H1 (cell line): ENCODE data around the gene TFF3. TPM values are rescaled to one million over a fixed set of nuclear protein-coding genes. Genes with fewer than 3 reads are reported as not detected.

Experiments
- CTCF ChIA-PET: fragments of 300-600 bp; sonication (Branson Sonifier 250); formaldehyde crosslinking; loops from one replicate; lab custom pipeline; 2021; ENCODE audit not compliant: partially characterized antibody; lab: Charles Lee
- POLR2A ChIA-PET: fragments of 300-600 bp; sonication (Branson Sonifier 250); formaldehyde crosslinking; loops from one replicate; lab custom pipeline; 2021; ENCODE audit warnings: inconsistent platforms; ENCODE audit not compliant: partially characterized antibody; lab: Charles Lee
- DNase-seq, 2 experiments: peaks; one replicate each; pipeline versions ENCODE4 v3.0.0 to v3.0.0-alpha.2; 2010 to 2022; ENCODE audit warnings: low spot score in 2 of 2, low read depth in 1 of 2, mixed read lengths in 1 of 2
- FAIRE-seq: peaks from 2 replicates; lab custom pipeline; 2011; peaks lifted over from hg19 to GRCh38; lab: Jason Lieb, UNC
- H2AFZ ChIP-seq: 2 replicates; pipeline ENCODE4 v1.8.1; 2012; ENCODE audit warnings: low read length, inconsistent platforms
- H2AK5ac ChIP-seq: 2 replicates; pipeline ENCODE4 v1.6.1; 2013; ENCODE audit warnings: low read depth, low read length
- H2BK120ac ChIP-seq: replicated peaks from 2 replicates; pipeline ENCODE3; 2013; ENCODE audit warnings: low read depth, low read length, inconsistent platforms
- H2BK12ac ChIP-seq: 2 replicates; pipeline ENCODE4 v1.6.1; 2013; ENCODE audit warnings: low read depth, low read length
- H2BK15ac ChIP-seq: 2 replicates; pipeline ENCODE4 v1.6.1; 2013; ENCODE audit warnings: low read length
- H2BK20ac ChIP-seq: 2 replicates; pipeline ENCODE4 v1.6.1; 2013; ENCODE audit warnings: low read length
- H2BK5ac ChIP-seq: 2 replicates; pipeline ENCODE4 v1.6.1; 2013; ENCODE audit warnings: low read depth, low read length
- H3K14ac ChIP-seq: 2 replicates; pipeline ENCODE4 v1.6.1; 2013; ENCODE audit warnings: inconsistent platforms; ENCODE audit not compliant: insufficient read length
- H3K18ac ChIP-seq: 2 replicates; pipeline ENCODE4 v1.6.1; 2013; ENCODE audit warnings: low read length; ENCODE audit errors: extremely low read depth
- H3K23ac ChIP-seq: 2 replicates; pipeline ENCODE4 v1.6.1; 2013; ENCODE audit warnings: inconsistent platforms; ENCODE audit not compliant: insufficient read length
- H3K23me2 ChIP-seq: 2 replicates; pipeline ENCODE4 v1.6.1; 2013; ENCODE audit warnings: low read depth, low read length
- H3K27ac ChIP-seq: 2 replicates; pipeline ENCODE4 v1.6.1; 2011; ENCODE audit warnings: low read depth, low read length, inconsistent platforms
- H3K27me3 ChIP-seq, 4 experiments: replicated peaks in 1 of 4; 1 replicate in 1 of 4; 2 replicates in 3 of 4; pipeline versions ENCODE4 v1.6.1 to v1.8.1; 2011 to 2013; ENCODE audit warnings: low read length in 3 of 4, mild to moderate bottlenecking in 3 of 4, inconsistent platforms in 2 of 4, mixed read lengths in 2 of 4, moderate library complexity in 1 of 4; ENCODE audit not compliant: control insufficient read depth in 3 of 4, insufficient read depth in 3 of 4; ENCODE audit errors: extremely low read depth in 1 of 4
- H3K36me3 ChIP-seq, 4 experiments: 2 replicates each; pipeline versions ENCODE4 v1.6.1 to v1.8.1; 2011 to 2013; ENCODE audit warnings: mild to moderate bottlenecking in 4 of 4, low read length in 3 of 4, moderate library complexity in 2 of 4, control low read depth in 1 of 4, inconsistent platforms in 1 of 4; ENCODE audit not compliant: insufficient read depth in 4 of 4, control insufficient read depth in 2 of 4
- H3K4ac ChIP-seq: replicated peaks from 2 replicates; pipeline ENCODE3; 2013; ENCODE audit warnings: low read length, low read depth, mixed read lengths, inconsistent platforms; ENCODE audit not compliant: insufficient read length
- H3K4me1 ChIP-seq, 4 experiments: replicated peaks in 1 of 4; 1 replicate in 1 of 4; 2 replicates in 3 of 4; pipeline versions ENCODE4 v1.6.1 to v1.8.1; 2011 to 2013; ENCODE audit warnings: low read length in 3 of 4, inconsistent platforms in 2 of 4, mixed read lengths in 1 of 4; ENCODE audit not compliant: insufficient read depth in 4 of 4, control insufficient read depth in 3 of 4
- H3K4me2 ChIP-seq, 2 experiments: 2 replicates each; pipeline versions ENCODE4 v1.6.1 to v1.8.1; 2011 to 2013; ENCODE audit warnings: low read depth in 2 of 2, low read length in 2 of 2, control low read depth in 1 of 2, inconsistent platforms in 1 of 2, mild to moderate bottlenecking in 1 of 2; ENCODE audit not compliant: insufficient read depth in 1 of 2
- H3K4me3 ChIP-seq, 4 experiments: fragments of 200-600, 300-600 bp in 1 of 4; sonication (generic), shearing (Covaris generic), sonication (Bioruptor Twin) in 1 of 4; 2 replicates each; pipeline versions ENCODE4 v1.5.1 to v1.8.1; 2011 to 2016; ENCODE audit warnings: low read length in 4 of 4, low read depth in 3 of 4, control low read depth in 2 of 4, inconsistent platforms in 2 of 4, mild to moderate bottlenecking in 2 of 4, mixed read lengths in 1 of 4, moderate library complexity in 1 of 4; ENCODE audit not compliant: insufficient read depth in 2 of 4; ENCODE audit errors: extremely low read depth in 1 of 4
- H3K56ac ChIP-seq: replicated peaks from 2 replicates; pipeline ENCODE3; 2013; ENCODE audit warnings: low read depth, mild to moderate bottlenecking, mixed read lengths, low read length, inconsistent platforms; ENCODE audit not compliant: insufficient read length
- H3K79me1 ChIP-seq: 2 replicates; pipeline ENCODE4 v1.6.1; 2013; ENCODE audit warnings: low read depth, low read length, control low read depth
- H3K79me2 ChIP-seq, 2 experiments: 2 replicates each; pipeline versions ENCODE4 v1.6.1 to v1.8.1; 2012 to 2013; ENCODE audit warnings: low read length in 2 of 2, mild to moderate bottlenecking in 2 of 2, inconsistent platforms in 1 of 2; ENCODE audit not compliant: insufficient read depth in 2 of 2, control insufficient read depth in 1 of 2
- H3K9ac ChIP-seq, 4 experiments: replicated peaks in 1 of 4; 1 replicate in 1 of 4; 2 replicates in 3 of 4; pipeline versions ENCODE4 v1.6.1 to v1.8.1; 2011 to 2013; ENCODE audit warnings: low read depth in 3 of 4, low read length in 3 of 4, control low read depth in 2 of 4, mild to moderate bottlenecking in 2 of 4, moderate library complexity in 2 of 4, inconsistent platforms in 1 of 4; ENCODE audit errors: extremely low read depth in 1 of 4
- H3K9me3 ChIP-seq, 2 experiments: 2 replicates each; pipeline versions ENCODE4 v1.6.1 to v1.8.1; 2012 to 2013; ENCODE audit warnings: mild to moderate bottlenecking in 2 of 2, moderate library complexity in 2 of 2, control low read depth in 1 of 2, inconsistent platforms in 1 of 2, low read depth in 1 of 2, low read length in 1 of 2, mixed read lengths in 1 of 2; ENCODE audit not compliant: insufficient read depth in 2 of 2
- H4K20me1 ChIP-seq, 2 experiments: replicated peaks in 1 of 2; 2 replicates each; pipeline versions ENCODE3 to v1.8.1; 2011 to 2013; ENCODE audit warnings: inconsistent platforms in 2 of 2, low read length in 2 of 2, mild to moderate bottlenecking in 1 of 2; ENCODE audit not compliant: insufficient read depth in 2 of 2, control insufficient read depth in 1 of 2
- H4K5ac ChIP-seq: 2 replicates; pipeline ENCODE4 v1.6.1; 2013; ENCODE audit warnings: low read length, low read depth, mixed read lengths, inconsistent platforms; ENCODE audit not compliant: insufficient read length
- H4K8ac ChIP-seq: 2 replicates; pipeline ENCODE4 v1.8.0; 2013; ENCODE audit warnings: mild to moderate bottlenecking, moderate library complexity, low read length, inconsistent platforms; ENCODE audit not compliant: insufficient read depth; ENCODE audit errors: extremely low read depth
- H4K91ac ChIP-seq: replicated peaks from 2 replicates; pipeline ENCODE3; 2013; ENCODE audit warnings: low read length, mixed read lengths, inconsistent platforms; ENCODE audit not compliant: insufficient read length
- EP300 ChIP-seq, 2 experiments: IDR thresholded peaks; 1 replicate in 1 of 2; 2 replicates in 1 of 2; pipeline ENCODE4 v1.6.1; 2011 to 2012; ENCODE audit warnings: low read depth in 2 of 2, low read length in 2 of 2, mild to moderate bottlenecking in 2 of 2, borderline replicate concordance in 1 of 2, inconsistent platforms in 1 of 2, moderate library complexity in 1 of 2
- POLR2AphosphoS5 ChIP-seq: IDR thresholded peaks from 2 replicates; pipeline ENCODE4 v1.6.1; 2011; ENCODE audit warnings: low read depth, low read length
- WGBS, 2 experiments: shearing (Covaris generic) in 1 of 2; methylation state at CpG; one replicate each; pipeline versions ENCODE4 v1.1.6 to v1.1.7; 2013 to 2015; ENCODE audit warnings: low lambda C conversion rate in 2 of 2, mixed read lengths in 2 of 2, inconsistent platforms in 1 of 2, low coverage in 1 of 2, missing lambda C conversion rate in 1 of 2; ENCODE audit not compliant: insufficient replicate concordance in 2 of 2, insufficient coverage in 1 of 2, insufficient read length in 1 of 2; ENCODE audit errors: extremely low coverage in 1 of 2, missing lambda C conversion rate in 1 of 2; 5-methylcytosine and 5-hydroxymethylcytosine counted together
- polyA plus RNA-seq, 7 experiments: library from polyadenylated mRNA; depleted of rRNA in 3 of 7; stranded (reverse) in 5 of 7; unstranded in 2 of 7; fragments of >200 nt in 5 of 7; fragments of 200-250 nt in 2 of 7; gene quantifications; 1 replicate in 5 of 7; 2 replicates in 1 of 7; 4 replicates in 1 of 7; pipeline versions ENCODE4 v1.2.1 to v1.2.3, GENCODE V29; 2011 to 2013; ENCODE audit warnings: missing spikeins in 2 of 7, mixed read lengths in 2 of 7
- total RNA-seq: library from RNA; stranded (reverse); fragmentation: NEBNext Ultra II Directional; extraction: Animal tissue kit (Norgen Biotek cat#: 25700); gene quantifications from 2 replicates; pipeline ENCODE4 v1.2.1, GENCODE V29; 2021

The TFF3 gene
- total and polyA plus RNA-seq, 2 of the 8 experiments (the other 6 are each of a cell fraction or from before 2014, with no cell fraction given), result 1.7 to 6.7 TPM

DNA sequence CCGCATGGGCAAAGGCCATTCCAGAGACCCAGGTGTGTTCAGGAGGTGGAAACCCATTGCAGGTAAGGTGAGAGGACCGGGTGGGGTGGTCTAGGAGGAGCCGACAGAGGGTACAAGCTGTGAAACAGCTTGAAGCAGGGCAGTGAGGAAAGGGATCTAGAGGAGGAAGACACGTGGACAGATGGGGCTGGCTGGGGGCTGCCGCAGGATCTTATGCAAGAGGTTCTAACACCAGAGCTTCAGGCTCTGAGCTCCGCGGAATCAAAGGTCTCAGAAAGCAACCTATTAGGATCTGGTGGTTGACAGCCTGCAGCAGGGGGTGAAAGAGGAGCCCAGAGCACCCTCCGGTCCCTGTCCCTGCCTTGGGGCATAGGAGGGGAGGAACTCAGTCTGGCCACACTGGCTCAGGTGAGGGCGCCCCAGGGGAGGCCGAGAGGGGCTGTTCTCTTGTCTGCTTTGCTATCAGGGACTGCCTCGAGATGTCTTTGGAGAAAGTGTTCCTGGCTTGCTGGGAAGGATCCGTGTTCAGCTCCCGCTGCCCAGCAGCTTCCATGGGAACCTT is 49.2 kb upstream of the TFF3 start:
- no peak overlapping the region for H3K23ac ChIP-seq
- no peaks in the 10 kb centered on the region for H4K20me1 ChIP-seq
- WGBS, 2 experiments, result 87% methylated on average over 13 of the region's 13 CpGs; no CpG with 5 or more reads in 1 of the 2 experiments
- H4K91ac ChIP-seq, result no peak overlapping the region
- CTCF ChIA-PET, result interaction anchor here (1.1 to 4.0 kb wide), 4 partner anchors 17 to 218 kb away, joined by 3 to 28 read pairs (median 4); no protein-coding TSS in a partner anchor
- POLR2A ChIA-PET, result no interaction called here
- no peak overlapping the region for H4K5ac ChIP-seq
- 0 out of 2 replicates have a peak overlapping the region, but pooled peaks have one; percentile 3 for H2BK12ac ChIP-seq
- H3K79me2 ChIP-seq, result no peaks in the 10 kb centered on the region
- TF ChIP-seq EP300 (IDR thresholded peaks at IDR 0.05; ENCODE audit: borderline replicate concordance in 1 of 2, low read depth in 2 of 2, low read length in 2 of 2) (no peak), POLR2AphosphoS5 (no peak)
- no peak overlapping the region for H2BK20ac ChIP-seq
- no peak overlapping the region for H3K9ac ChIP-seq
- H2AFZ ChIP-seq, result no peak overlapping the region
- FAIRE-seq, result no peak
- peaks cover 7 to 8% of the 10 kb centered on the region in 2 experiments; a peak in 3 of 4 replicates for H3K9me3 ChIP-seq
- H2BK120ac ChIP-seq, result no peak overlapping the region
- H3K18ac ChIP-seq, result no peak overlapping the region
- H3K23me2 ChIP-seq, result no peaks in the 10 kb centered on the region
- no peak overlapping the region for H3K27ac ChIP-seq
- H3K56ac ChIP-seq, result no peak overlapping the region
- no peak overlapping the region for H2BK15ac ChIP-seq
- H4K8ac ChIP-seq, result peak overlapping the region; percentile 39; the same call in 1 of the 2 replicates
- no peak overlapping the region for H3K4me2 ChIP-seq
- no peaks in the 10 kb centered on the region; a peak in 2 of 7 replicates for H3K4me1 ChIP-seq
- H3K4me3 ChIP-seq, result no peak overlapping the region
- H2BK5ac ChIP-seq, result no peak overlapping the region
- H3K79me1 ChIP-seq, result no peaks in the 10 kb centered on the region
- no peaks in the 10 kb centered on the region for H3K36me3 ChIP-seq
- no peaks in the 10 kb centered on the region for H3K27me3 ChIP-seq
- H2AK5ac ChIP-seq, result no peak overlapping the region
- H3K4ac ChIP-seq, result no peak overlapping the region
- no peak overlapping the region for H3K14ac ChIP-seq
- DNase-seq, result no peak
